DMS53 treated with DMSO at 0.1 percent for 48 hours (cell line): ENCODE measurements around the gene TMEM87A.
"Not testable (repeated sequence)": the region's sequence is repeated elsewhere in the genome, so short reads cannot be mapped to it uniquely, and the experiment has no call there.

Source experiments
- DNase-seq: peaks from one replicate; lab custom pipeline; 2025; ENCODE audit not compliant: unreplicated experiment; lab: John Stamatoyannopoulos, UW

The TMEM87A gene

GRCh38 chr15:42270996-42271395 is 2.2 kb downstream of the TMEM87A start:
- DNase-seq, result no peak

- no peak for DNase-seq
These were observed 2.7 kb downstream of the TMEM87A start for GRCh38 chr15:42270551-42270950.

DNA sequence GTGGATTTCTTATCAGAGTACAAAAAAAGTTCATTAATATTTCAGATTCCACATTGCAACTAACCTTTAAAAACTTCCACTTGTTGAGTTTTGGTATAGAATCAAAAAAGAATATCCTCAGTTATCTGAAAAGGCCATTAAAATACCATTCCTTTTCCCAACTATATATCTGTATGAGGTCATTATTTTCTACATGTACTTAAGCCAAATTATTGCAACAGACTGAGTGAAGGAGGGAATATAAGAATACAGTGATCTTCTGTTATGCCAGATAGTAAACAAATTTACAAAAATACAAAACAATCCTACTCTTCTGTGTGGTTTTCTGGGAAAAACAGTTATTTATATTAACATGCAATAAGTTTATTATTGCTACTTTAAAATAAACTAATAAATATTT is 5.9 kb downstream of the TMEM87A start:
- no peak for DNase-seq

DNA sequence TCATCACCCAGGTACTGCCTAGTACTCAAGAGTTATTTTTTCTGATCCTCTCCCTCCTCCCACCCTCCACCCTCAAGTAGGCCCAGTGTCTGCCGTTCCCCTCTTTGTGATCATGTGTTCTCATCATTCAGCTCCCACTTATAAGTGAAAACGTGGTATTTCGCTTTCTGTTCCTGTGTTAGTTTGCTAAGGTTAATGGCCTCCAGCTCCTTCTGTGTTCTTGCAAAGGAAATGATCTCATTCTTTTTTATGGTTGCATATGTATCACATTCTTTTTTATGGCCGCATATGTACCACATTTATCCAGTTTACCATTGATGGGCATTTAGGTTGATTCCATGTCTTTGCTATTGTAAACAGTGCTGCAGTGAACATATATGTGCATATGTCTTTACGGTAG is 8.4 kb downstream of the TMEM87A start:
- DNase-seq, result no peak

- DNase-seq, result no peak
These were observed 19.9 kb downstream of the TMEM87A start for GRCh38 chr15:42253300-42253699.

DNA sequence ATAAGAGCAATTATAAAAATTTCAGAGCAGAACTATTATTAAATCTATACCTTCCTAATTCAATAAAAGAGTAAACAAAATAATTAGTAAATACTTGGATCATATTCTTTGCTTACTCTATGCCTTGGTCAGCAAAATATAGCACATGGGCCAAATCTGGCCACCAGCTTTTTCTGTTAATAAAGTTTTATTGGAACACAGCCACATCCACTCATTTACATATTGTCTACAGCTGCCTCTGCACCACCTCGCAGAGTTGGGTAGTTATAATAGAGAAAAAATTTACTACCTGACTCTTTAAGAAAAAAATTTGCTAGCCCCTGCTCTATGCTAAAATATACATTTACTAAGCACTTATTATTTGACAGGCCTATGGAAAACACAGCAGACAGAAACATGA is 32.4 kb downstream of the TMEM87A start:
- DNase-seq, result no peak

- no peak for DNase-seq
These were observed 33.6 kb downstream of the TMEM87A start for GRCh38 chr15:42239528-42240182.

- DNase-seq, result no peak
These were observed 40.1 kb downstream of the TMEM87A start for GRCh38 chr15:42233107-42233506.

GRCh38 chr15:42232606-42233005 is 40.6 kb downstream of the TMEM87A start:
- no peak for DNase-seq

- DNase-seq, result no peak
These were observed 42.1 kb downstream of the TMEM87A start for GRCh38 chr15:42231088-42231487.

DNA sequence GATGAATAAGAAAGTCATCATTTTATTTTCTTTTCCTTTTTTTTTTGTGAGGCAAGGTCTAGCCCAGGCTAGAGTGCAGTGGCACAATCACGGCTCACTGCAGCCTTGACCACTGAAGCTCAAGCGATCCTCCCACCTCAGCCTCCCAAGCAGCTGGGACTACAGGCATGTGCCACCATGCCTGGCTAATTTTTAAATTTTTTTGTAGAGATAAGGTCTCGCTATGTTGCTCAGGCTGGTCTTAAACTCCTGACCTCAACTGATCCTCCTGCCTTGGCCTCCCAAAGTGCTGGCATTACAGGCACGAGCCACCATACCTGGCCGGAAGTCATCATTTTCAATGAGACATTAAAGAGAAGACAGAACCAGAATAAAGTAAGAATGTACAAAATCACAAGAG is 44.3 kb downstream of the TMEM87A start:
- not testable (repeated sequence) for DNase-seq

- DNase-seq, result no peak
These were observed 45.2 kb downstream of the TMEM87A start for GRCh38 chr15:42228036-42228435.

GRCh38 chr15:42226648-42227047 is 46.6 kb downstream of the TMEM87A start:
- no peak for DNase-seq

GRCh38 chr15:42220216-42220615 is 53.0 kb downstream of the TMEM87A start:
- no peak for DNase-seq

DNA sequence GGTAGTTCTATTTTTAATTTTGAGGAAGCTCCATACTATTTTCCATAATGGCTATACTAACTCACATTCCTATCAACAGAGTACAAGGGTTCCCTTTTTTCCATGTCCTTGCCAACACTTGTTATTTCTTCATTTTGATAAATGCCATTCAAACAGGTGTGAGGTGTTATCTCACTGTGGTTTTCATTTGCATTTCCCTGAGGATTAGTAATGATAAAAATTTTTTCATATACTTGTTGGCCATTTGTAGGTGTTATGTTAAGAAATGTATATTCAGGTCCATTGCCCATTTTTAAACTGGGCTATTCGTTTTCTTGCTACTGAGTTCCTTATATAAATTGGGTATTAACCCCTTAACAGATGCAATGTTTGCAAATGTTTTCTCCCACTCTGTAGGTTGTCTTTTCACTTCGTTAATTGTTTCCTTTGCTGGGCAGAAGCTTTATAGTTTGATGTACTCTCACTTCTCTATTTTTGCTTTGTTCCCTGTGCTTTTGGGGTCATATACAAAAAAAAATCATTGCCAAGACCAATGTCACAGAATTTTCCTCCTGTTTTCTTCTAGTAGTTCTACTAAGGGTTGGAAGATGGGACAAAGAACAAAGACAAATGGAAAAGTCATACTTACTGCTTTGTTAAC is 54.2 kb downstream of the TMEM87A start:
- DNase-seq, result no peak

DNA sequence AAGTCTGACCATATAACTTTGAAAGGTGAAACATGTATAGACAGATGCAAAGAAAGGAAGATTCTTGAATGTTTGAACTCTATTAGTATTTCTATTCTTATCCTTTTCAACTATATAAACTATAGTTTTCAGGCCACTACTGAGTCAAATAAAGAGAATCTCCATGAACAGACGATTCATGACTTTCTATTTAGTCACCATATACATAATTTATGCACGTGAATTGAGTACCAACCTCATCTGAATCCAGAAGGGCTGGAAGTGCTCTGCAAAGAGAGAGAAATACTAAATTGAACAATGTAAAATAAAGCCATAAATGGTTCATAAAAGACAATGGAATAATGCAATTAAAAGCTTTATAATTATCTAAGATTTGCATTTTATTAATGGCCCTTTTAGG is 55.7 kb downstream of the TMEM87A start:
- DNase-seq, result no peak

DNA sequence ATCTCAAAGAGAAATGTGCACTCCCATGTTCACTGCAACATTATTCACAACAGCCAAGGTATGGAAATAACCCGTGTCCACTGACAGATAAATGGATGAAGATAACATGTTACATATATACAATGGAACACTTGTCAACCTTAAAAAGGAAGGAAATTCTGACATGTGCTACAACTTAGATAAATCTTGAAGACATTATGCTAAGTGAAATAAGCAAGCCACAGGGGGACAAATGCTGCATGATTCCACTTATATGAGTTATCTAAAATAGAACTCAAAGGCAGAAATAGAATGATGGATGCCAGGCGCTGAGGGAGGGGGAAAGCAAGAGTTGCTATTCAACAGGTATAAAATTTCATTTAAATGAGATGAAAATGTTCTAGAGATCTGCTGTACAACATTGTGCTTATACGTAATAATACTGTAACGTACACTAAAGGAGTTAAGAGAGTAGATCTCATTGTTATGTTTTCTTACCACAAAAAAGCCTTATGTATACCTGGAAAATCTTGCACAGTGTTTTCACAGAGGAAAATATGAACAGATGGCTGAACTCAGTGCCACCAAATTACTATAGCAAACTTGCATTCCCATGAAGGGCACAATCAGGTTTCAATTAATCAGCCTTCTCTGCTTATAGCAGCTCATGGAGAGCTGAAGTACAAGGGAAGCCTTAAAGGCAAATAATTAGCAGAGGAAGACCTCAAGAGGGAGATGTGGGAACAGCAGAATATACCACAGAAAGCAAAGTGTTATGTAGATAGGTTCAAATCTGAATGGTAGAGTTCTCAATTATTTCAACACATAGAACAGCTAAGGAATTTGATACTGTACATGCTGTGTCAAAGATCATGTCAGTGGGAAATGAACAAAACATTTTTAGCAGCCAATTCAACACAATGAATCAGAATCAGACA is 57.1 kb downstream of the TMEM87A start:
- no peak for DNase-seq

DNA sequence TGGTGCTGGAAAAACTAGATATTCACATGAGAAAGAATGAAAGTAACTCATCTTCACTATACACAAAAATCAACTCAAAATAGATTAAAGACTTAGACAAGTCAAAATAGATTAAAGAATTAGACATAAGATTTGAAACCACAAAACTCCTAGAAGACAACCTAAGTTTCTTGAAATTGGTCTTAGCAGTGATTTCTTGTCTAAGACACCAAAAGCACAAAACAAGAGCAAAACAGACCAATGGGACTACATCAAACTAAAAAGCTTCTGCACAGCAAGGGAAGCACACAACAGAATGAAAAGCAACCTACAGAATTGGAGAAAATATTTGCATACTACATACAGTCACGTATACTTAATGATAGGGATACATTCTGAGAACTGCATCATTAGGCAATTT is 58.6 kb downstream of the TMEM87A start:
- DNase-seq, result no peak

GRCh38 chr15:42213511-42213910 is 59.7 kb downstream of the TMEM87A start:
- DNase-seq, result no peak

DNA sequence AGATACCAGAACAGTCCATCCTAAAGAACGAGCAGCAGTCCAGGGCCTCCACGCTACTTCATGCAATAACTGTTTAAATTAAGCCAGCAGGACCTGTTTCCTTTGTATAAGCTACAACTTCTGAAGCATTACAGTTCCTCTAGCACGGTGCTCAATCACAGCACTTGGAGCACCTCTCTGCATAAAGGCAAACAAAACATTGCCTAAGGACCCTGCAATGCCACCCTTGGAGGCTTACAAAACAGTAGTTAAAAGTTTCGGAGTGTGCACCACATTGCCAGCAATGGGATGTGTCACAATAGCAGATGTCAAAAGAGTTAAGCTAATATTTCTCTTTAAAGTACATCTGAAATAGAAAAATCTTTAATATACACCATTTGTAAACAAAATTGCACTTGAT is 62.5 kb downstream of the TMEM87A start:
- DNase-seq, result no peak

DNA sequence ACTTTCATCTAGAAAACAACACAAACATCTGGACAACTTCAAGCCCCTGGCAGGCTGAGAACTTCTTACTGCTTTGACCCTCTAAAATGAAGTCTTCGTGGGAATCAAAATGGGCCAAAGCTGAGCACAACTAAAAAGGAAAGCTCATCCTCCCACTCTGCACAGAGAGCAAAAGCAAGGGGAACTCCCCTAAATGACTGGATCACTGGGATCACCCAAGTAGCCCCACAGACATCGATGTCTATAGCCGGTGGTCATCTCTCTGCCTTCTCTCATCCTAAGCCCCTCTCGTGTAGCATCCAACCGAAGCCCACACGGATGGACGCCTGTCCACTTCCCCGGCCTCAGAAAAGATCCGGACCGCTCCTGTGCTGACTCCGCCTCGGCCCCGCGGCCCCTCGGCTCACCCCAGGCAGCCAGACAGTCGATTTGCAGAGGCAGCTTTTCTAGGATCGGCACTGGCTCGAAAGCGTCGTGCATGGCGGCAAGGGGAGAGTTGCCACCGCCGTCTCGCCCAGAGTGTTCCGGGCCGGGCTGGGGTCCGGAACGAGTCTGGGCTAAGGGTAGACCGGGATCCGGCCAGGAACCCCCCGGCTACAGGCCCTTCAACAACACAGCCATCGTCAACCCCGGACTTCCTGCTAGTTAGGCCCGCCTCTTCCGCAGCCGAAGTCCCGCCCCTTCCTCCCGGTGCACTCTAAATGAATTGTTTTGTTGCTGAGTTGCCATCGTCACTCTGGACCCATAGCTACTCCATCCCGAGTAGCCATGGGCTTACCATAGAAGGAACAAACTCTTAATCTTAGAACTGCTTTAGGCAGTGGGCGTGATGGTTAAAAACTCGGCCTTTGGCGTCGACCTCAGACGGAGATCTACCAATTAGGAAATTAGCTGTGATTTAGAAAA is 65.3 kb downstream of the TMEM87A start, which contains the start of gene VPS39:
TSS of gene VPS39 (minus strand) at position 631 of the 906 bp plus-strand sequence. CDS start at position 480, 151 bp downstream.
- DNase-seq, result peak; percentile 68
